Activated naive CD4-positive, alpha-beta T cell (primary cell): ENCODE results near the gene COL6A2.
"Not testable (repeated sequence)": the region's sequence is repeated elsewhere in the genome, so short reads cannot be mapped to it uniquely, and the experiment has no call there.

Experiments used
- DNase-seq, 4 experiments: peaks; one replicate each; lab custom pipeline; 2025; lab: John Stamatoyannopoulos, UW

The COL6A2 gene

GRCh38 chr21:46094401-46095082 is 3.4 kb upstream of the COL6A2 start:
- DNase-seq = no peak

- no peak for DNase-seq
These were observed 2.7 kb upstream of the COL6A2 start for GRCh38 chr21:46095083-46095719.

- DNase-seq = no peak
These were observed 1.9 kb upstream of the COL6A2 start for GRCh38 chr21:46095814-46096595.

GRCh38 chr21:46096596-46097335 is 1.1 kb upstream of the COL6A2 start:
- no peak for DNase-seq

GRCh38 chr21:46098303-46099141 is 610 bp downstream of the COL6A2 start:
- peak in 1 of 4 experiments; percentile 30 for DNase-seq

GRCh38 chr21:46099476-46099875 is 1.6 kb downstream of the COL6A2 start:
- no peak for DNase-seq

GRCh38 chr21:46100020-46100419 is 2.1 kb downstream of the COL6A2 start:
- DNase-seq = no peak

- DNase-seq = no peak
These were observed 2.5 kb downstream of the COL6A2 start for GRCh38 chr21:46100426-46100825.

GRCh38 chr21:46100906-46101305 is 3.0 kb downstream of the COL6A2 start:
- no peak for DNase-seq

- DNase-seq = no peak
These were observed 6.2 kb downstream of the COL6A2 start for GRCh38 chr21:46104104-46104503.

GRCh38 chr21:46107376-46107775 is 9.5 kb downstream of the COL6A2 start:
- not testable (repeated sequence) for DNase-seq

GRCh38 chr21:46108827-46109312 is 11.0 kb downstream of the COL6A2 start:
- DNase-seq = no peak

GRCh38 chr21:46109313-46110221 is 11.7 kb downstream of the COL6A2 start:
- DNase-seq = no peak

GRCh38 chr21:46110499-46111192 is 12.7 kb downstream of the COL6A2 start:
- DNase-seq = no peak

- no peak for DNase-seq
These were observed 13.3 kb downstream of the COL6A2 start for GRCh38 chr21:46111193-46111571.

- no peak for DNase-seq
These were observed 14.2 kb downstream of the COL6A2 start for GRCh38 chr21:46111857-46112724.

GRCh38 chr21:46112725-46113215 is 14.9 kb downstream of the COL6A2 start:
- DNase-seq = no peak

GRCh38 chr21:46113497-46114176 is 15.7 kb downstream of the COL6A2 start:
- DNase-seq = no peak
